HEK293 (cell line): Measurements from ENCODE around the gene SCN4A.

ENCODE experiments used
- CTCF ChIA-PET: fragments of 350-600 bp; formaldehyde crosslinking; extraction: SDS; loops from one replicate; lab custom pipeline; 2021; ENCODE audit warnings: antibody characterized with exemption; lab: Yijun Ruan, JAX
- POLR2A ChIA-PET: fragments of 300-600 bp; formaldehyde crosslinking; extraction: SDS; loops from one replicate; lab custom pipeline; 2020; ENCODE audit warnings: antibody characterized with exemption, inconsistent platforms; lab: Yijun Ruan, JAX
- H3K27ac ChIP-seq: fragments of 200-500 bp; sonication (Bioruptor generic); 2 replicates; pipeline ENCODE4 v1.5.1; 2014; ENCODE audit warnings: low read depth, low read length, control low read depth, inconsistent platforms; ENCODE audit errors: extremely low read depth
- H3K36me3 ChIP-seq, 2 experiments: fragments of 200-500 bp in 1 of 2; sonication (Bioruptor generic) in 1 of 2; 1 replicate in 1 of 2; 2 replicates in 1 of 2; pipeline ENCODE4 v1.5.1; 2014 to 2017; ENCODE audit warnings: inconsistent platforms in 2 of 2, low read length in 2 of 2; ENCODE audit not compliant: control insufficient read depth in 2 of 2, insufficient read depth in 1 of 2
- H3K4me1 ChIP-seq: fragments of 200-500 bp; sonication (Bioruptor generic); 2 replicates; pipeline ENCODE4 v1.5.1; 2014; ENCODE audit warnings: mild to moderate bottlenecking, low read length, inconsistent platforms; ENCODE audit not compliant: control insufficient read depth, insufficient read depth
- H3K4me3 ChIP-seq: 2 replicates; pipeline ENCODE4 v1.5.1; 2011; ENCODE audit warnings: low read depth, mild to moderate bottlenecking, control low read depth, low read length, moderate library complexity
- H3K9me3 ChIP-seq: fragments of 200-500 bp; sonication (Bioruptor generic); 2 replicates; pipeline ENCODE4 v1.5.1; 2014; ENCODE audit warnings: low read depth, low read length, inconsistent platforms; ENCODE audit not compliant: control insufficient read depth, insufficient read depth
- BCL11B ChIP-seq: fragments of 450-650 bp; formaldehyde crosslinking; IDR thresholded peaks from 2 replicates; pipeline ENCODE4 v1.5.1; 2016; ENCODE audit warnings: low read depth, missing biosample characterization, missing genetic modification characterization
- GLIS1 ChIP-seq: fragments of 450-650 bp; formaldehyde crosslinking; IDR thresholded peaks from 2 replicates; pipeline ENCODE4 v1.5.1; 2016; ENCODE audit warnings: missing biosample characterization, missing genetic modification characterization
- GLIS2 ChIP-seq: fragments of 450-650 bp; formaldehyde crosslinking; IDR thresholded peaks from 2 replicates; pipeline ENCODE4 v1.5.1; 2016; ENCODE audit warnings: missing biosample characterization, missing genetic modification characterization
- OSR2 ChIP-seq: fragments of 450-650 bp; formaldehyde crosslinking; IDR thresholded peaks from 2 replicates; pipeline ENCODE4 v1.5.1; 2016; ENCODE audit warnings: missing biosample characterization, missing genetic modification characterization
- OVOL3 ChIP-seq: fragments of 450-650 bp; formaldehyde crosslinking; IDR thresholded peaks from 2 replicates; pipeline ENCODE4 v1.5.1; 2016; ENCODE audit warnings: missing biosample characterization, missing genetic modification characterization
- SCRT2 ChIP-seq: fragments of 450-650 bp; formaldehyde crosslinking; IDR thresholded peaks from 2 replicates; pipeline ENCODE4 v1.5.1; 2016; ENCODE audit warnings: missing biosample characterization, missing genetic modification characterization
- ZFP37 ChIP-seq: fragments of 450-650 bp; formaldehyde crosslinking; IDR thresholded peaks from 2 replicates; pipeline ENCODE4 v1.5.1; 2016; ENCODE audit warnings: missing biosample characterization, missing genetic modification characterization
- ZNF175 ChIP-seq: fragments of 450-650 bp; formaldehyde crosslinking; IDR thresholded peaks from 2 replicates; pipeline ENCODE4 v1.5.1; 2016; ENCODE audit warnings: missing biosample characterization, missing genetic modification characterization
- ZNF350 ChIP-seq: fragments of 450-650 bp; formaldehyde crosslinking; IDR thresholded peaks from 2 replicates; pipeline ENCODE4 v1.5.0; 2017; ENCODE audit warnings: missing biosample characterization, mild to moderate bottlenecking, missing genetic modification characterization
- ZNF426 ChIP-seq: fragments of 450-650 bp; formaldehyde crosslinking; IDR thresholded peaks from 2 replicates; pipeline ENCODE4 v1.5.1; 2017; ENCODE audit warnings: missing biosample characterization, missing genetic modification characterization, mild to moderate bottlenecking, inconsistent platforms, moderate library complexity
- ZNF558 ChIP-seq: fragments of 450-650 bp; formaldehyde crosslinking; IDR thresholded peaks from 2 replicates; pipeline ENCODE4 v1.5.1; 2016; ENCODE audit warnings: missing biosample characterization, missing genetic modification characterization
- ZNF621 ChIP-seq: fragments of 450-650 bp; formaldehyde crosslinking; IDR thresholded peaks from 2 replicates; pipeline ENCODE4 v1.5.1; 2017; ENCODE audit warnings: missing biosample characterization, missing genetic modification characterization
- ZNF654 ChIP-seq: fragments of 450-650 bp; formaldehyde crosslinking; IDR thresholded peaks from 2 replicates; pipeline ENCODE4 v1.5.1; 2016; ENCODE audit warnings: low read depth, missing biosample characterization, missing genetic modification characterization
- ZSCAN16 ChIP-seq: fragments of 450-650 bp; formaldehyde crosslinking; IDR thresholded peaks from 2 replicates; pipeline ENCODE4 v1.5.1; 2016; ENCODE audit warnings: missing biosample characterization, missing genetic modification characterization
- TF ChIP-seq, protein P1 (sequence below): fragments of 450-650 bp; formaldehyde crosslinking; IDR thresholded peaks from 2 replicates; pipeline ENCODE4 v1.5.1; 2016; ENCODE audit warnings: missing biosample characterization, missing genetic modification characterization
- TF ChIP-seq, protein P2 (sequence below): fragments of 450-650 bp; formaldehyde crosslinking; IDR thresholded peaks from 2 replicates; pipeline ENCODE4 v1.5.1; 2016; ENCODE audit warnings: missing biosample characterization, missing genetic modification characterization
- TF ChIP-seq, protein P3 (sequence below): fragments of 450-650 bp; formaldehyde crosslinking; IDR thresholded peaks from 2 replicates; pipeline ENCODE4 v1.5.1; 2016; ENCODE audit warnings: missing biosample characterization, missing genetic modification characterization, borderline replicate concordance
- TF ChIP-seq, protein P4 (sequence below): fragments of 450-650 bp; formaldehyde crosslinking; IDR thresholded peaks from 2 replicates; pipeline ENCODE4 v1.5.1; 2016; ENCODE audit warnings: missing biosample characterization, missing genetic modification characterization
- TF ChIP-seq, protein P5 (sequence below): fragments of 450-650 bp; formaldehyde crosslinking; IDR thresholded peaks from 2 replicates; pipeline ENCODE4 v1.5.1; 2016; ENCODE audit warnings: missing biosample characterization, missing genetic modification characterization
- TF ChIP-seq, protein P6 (sequence below): fragments of 450-650 bp; formaldehyde crosslinking; optimal IDR thresholded peaks from 2 replicates; pipeline ENCODE3; 2016; ENCODE audit warnings: missing biosample characterization, mild to moderate bottlenecking, missing genetic modification characterization

Gene SCN4A

DNA sequence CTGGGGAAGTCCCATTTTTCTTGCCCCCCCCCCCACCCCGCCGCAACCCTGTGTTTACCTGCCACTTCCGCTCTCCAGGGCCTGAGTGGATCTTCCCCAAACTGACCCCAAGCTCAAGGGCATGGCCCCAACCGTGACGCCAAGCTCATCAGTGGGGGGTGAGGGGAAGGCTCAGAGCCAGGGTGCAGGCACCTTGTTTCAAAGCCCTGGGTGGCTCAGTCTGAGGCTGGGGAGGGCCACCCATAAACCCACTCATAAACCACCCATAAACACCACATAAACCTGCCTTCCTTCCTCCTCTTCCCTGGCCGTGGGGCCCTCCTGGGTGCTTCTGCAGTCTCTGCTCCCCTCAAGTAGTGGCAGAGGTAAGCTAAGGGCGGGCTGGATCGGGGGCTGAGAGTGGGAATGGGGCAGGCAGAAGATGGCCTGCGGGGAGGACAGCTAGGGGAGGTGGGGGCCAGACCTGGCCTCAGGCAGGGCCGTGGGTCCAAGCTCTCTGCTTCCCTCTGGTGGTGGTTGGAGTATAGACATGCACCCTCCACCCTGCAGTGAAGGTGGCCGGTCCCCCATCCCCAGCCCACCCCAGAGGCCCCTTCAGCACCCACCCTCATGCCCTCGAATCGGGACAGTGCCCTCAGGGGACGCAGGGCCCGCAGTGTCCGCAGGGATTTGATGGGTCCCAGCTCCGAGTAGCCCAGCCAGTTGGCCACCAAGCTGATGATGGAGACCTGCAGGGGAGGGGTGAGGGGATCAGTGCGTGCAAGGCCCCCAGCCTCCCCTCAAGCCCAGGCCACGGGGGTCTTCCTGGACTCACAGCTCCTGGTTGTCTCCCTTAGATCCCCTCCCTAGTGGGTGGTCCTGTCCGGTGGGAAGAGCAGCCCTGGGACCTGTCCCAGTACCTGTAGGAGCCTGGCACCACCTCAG, 26.0 kb downstream of the SCN4A start:
- Histone ChIP-seq H3K36me3 (no peaks in the 10 kb centered on the region), H3K4me1 (no peaks in the 10 kb centered on the region), H3K9me3 (no peaks in the 10 kb centered on the region), H3K4me3 (no peak overlapping the region), H3K27ac (no peak overlapping the region)
- CTCF ChIA-PET, result interaction anchor here (0.6 to 2.9 kb wide), 32 partner anchors 8 to 519 kb away, joined by 3 to 34 read pairs (median 5); partner anchors contain the start of genes CSHL1, ERN1 and GH1
- TF ChIP-seq ZNF621 (tag by site-specific recombination) (no peak), ZNF558 (tag by site-specific recombination) (no peak), GLIS1 (tag by site-specific recombination) (peak; percentile 70), ZNF654 (tag by site-specific recombination) (0 out of 2 replicates have a peak, but pooled peaks have one; percentile 10), GLIS2 (tag by site-specific recombination) (peak; percentile 78), SCRT2 (tag by site-specific recombination) (peak; percentile 62)
- TF ChIP-seq, protein P1, sequence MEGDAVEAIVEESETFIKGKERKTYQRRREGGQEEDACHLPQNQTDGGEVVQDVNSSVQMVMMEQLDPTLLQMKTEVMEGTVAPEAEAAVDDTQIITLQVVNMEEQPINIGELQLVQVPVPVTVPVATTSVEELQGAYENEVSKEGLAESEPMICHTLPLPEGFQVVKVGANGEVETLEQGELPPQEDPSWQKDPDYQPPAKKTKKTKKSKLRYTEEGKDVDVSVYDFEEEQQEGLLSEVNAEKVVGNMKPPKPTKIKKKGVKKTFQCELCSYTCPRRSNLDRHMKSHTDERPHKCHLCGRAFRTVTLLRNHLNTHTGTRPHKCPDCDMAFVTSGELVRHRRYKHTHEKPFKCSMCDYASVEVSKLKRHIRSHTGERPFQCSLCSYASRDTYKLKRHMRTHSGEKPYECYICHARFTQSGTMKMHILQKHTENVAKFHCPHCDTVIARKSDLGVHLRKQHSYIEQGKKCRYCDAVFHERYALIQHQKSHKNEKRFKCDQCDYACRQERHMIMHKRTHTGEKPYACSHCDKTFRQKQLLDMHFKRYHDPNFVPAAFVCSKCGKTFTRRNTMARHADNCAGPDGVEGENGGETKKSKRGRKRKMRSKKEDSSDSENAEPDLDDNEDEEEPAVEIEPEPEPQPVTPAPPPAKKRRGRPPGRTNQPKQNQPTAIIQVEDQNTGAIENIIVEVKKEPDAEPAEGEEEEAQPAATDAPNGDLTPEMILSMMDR (tag by site-specific recombination), result peak; percentile 53; the same call in 1 of the 2 replicates
- TF ChIP-seq, protein P2, sequence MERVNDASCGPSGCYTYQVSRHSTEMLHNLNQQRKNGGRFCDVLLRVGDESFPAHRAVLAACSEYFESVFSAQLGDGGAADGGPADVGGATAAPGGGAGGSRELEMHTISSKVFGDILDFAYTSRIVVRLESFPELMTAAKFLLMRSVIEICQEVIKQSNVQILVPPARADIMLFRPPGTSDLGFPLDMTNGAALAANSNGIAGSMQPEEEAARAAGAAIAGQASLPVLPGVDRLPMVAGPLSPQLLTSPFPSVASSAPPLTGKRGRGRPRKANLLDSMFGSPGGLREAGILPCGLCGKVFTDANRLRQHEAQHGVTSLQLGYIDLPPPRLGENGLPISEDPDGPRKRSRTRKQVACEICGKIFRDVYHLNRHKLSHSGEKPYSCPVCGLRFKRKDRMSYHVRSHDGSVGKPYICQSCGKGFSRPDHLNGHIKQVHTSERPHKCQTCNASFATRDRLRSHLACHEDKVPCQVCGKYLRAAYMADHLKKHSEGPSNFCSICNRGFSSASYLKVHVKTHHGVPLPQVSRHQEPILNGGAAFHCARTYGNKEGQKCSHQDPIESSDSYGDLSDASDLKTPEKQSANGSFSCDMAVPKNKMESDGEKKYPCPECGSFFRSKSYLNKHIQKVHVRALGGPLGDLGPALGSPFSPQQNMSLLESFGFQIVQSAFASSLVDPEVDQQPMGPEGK (tag by site-specific recombination), result peak; percentile 74
- POLR2A ChIA-PET, result interaction anchor here (0.6 kb wide), 2 partner anchors 91 to 619 kb away, joined by 3 read pairs; no protein-coding TSS in a partner anchor

DNA sequence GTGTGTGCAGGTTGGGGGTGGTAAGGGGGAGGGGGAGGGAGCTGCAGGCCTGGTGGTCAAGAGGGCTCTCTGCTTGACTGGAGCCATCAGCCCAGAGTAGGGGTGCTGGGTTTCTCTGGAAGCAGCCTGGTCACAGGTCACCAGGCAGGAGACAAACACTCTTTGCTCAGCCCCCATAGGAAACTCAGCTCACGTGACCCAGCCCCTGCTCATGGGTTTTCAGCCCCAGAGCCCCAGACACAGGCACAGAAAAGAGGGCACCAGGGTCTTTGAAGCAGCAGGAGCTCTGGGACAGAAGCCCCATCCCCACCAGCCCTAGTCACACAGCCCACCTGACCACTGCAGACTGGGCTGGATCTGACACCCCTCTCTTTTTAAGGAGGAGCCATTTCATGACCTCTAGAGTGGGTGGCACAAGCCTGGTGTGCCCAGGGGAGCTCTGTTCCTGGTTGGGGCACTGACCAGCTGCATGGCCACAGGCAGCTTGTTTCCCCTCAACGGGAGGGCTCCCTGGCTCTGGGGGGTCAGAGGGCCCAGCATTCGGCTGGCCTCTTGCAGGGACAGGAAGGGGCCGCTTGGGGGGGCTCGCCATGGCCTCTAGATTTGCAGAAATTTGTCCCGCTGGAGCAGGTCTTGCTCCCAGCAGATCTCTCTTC, 26.8 kb downstream of the SCN4A start:
- TF ChIP-seq ZNF350 (tag by site-specific recombination) (no peak), OSR2 (no peak), OVOL3 (no peak), ZNF426 (tag by site-specific recombination) (no peak), ZNF175 (tag by site-specific recombination) (no peak), BCL11B (tag by site-specific recombination) (no peak), ZSCAN16 (tag by site-specific recombination) (no peak), ZFP37 (no peak)
- TF ChIP-seq, protein P3, sequence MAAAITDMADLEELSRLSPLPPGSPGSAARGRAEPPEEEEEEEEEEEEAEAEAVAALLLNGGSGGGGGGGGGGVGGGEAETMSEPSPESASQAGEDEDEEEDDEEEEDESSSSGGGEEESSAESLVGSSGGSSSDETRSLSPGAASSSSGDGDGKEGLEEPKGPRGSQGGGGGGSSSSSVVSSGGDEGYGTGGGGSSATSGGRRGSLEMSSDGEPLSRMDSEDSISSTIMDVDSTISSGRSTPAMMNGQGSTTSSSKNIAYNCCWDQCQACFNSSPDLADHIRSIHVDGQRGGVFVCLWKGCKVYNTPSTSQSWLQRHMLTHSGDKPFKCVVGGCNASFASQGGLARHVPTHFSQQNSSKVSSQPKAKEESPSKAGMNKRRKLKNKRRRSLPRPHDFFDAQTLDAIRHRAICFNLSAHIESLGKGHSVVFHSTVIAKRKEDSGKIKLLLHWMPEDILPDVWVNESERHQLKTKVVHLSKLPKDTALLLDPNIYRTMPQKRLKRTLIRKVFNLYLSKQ (tag by site-specific recombination), result no peak
- TF ChIP-seq, protein P4, sequence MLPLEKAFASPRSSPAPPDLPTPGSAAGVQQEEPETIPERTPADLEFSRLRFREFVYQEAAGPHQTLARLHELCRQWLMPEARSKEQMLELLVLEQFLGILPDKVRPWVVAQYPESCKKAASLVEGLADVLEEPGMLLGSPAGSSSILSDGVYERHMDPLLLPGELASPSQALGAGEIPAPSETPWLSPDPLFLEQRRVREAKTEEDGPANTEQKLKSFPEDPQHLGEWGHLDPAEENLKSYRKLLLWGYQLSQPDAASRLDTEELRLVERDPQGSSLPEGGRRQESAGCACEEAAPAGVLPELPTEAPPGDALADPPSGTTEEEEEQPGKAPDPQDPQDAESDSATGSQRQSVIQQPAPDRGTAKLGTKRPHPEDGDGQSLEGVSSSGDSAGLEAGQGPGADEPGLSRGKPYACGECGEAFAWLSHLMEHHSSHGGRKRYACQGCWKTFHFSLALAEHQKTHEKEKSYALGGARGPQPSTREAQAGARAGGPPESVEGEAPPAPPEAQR (tag by site-specific recombination), result no peak
- TF ChIP-seq, protein P5, sequence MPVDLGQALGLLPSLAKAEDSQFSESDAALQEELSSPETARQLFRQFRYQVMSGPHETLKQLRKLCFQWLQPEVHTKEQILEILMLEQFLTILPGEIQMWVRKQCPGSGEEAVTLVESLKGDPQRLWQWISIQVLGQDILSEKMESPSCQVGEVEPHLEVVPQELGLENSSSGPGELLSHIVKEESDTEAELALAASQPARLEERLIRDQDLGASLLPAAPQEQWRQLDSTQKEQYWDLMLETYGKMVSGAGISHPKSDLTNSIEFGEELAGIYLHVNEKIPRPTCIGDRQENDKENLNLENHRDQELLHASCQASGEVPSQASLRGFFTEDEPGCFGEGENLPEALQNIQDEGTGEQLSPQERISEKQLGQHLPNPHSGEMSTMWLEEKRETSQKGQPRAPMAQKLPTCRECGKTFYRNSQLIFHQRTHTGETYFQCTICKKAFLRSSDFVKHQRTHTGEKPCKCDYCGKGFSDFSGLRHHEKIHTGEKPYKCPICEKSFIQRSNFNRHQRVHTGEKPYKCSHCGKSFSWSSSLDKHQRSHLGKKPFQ (tag by site-specific recombination), result no peak
- TF ChIP-seq, protein P6, sequence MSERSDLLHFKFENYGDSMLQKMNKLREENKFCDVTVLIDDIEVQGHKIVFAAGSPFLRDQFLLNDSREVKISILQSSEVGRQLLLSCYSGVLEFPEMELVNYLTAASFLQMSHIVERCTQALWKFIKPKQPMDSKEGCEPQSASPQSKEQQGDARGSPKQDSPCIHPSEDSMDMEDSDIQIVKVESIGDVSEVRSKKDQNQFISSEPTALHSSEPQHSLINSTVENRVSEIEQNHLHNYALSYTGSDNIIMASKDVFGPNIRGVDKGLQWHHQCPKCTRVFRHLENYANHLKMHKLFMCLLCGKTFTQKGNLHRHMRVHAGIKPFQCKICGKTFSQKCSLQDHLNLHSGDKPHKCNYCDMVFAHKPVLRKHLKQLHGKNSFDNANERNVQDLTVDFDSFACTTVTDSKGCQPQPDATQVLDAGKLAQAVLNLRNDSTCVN (tag by site-specific recombination), result no peak
- TF ChIP-seq, all 188 proteins: peak for 0
- Histone ChIP-seq H3K4me1 (no peaks in the 10 kb centered on the region), H3K36me3 (no peaks in the 10 kb centered on the region), H3K4me3 (no peak overlapping the region), H3K27ac (no peak overlapping the region), H3K9me3 (no peaks in the 10 kb centered on the region)
- CTCF ChIA-PET, result interaction anchor here (0.6 to 2.9 kb wide), 30 partner anchors 9 to 518 kb away, joined by 3 to 34 read pairs (median 5); partner anchors contain the start of genes CSHL1, ERN1 and GH1
- POLR2A ChIA-PET, result interaction anchor here (0.6 kb wide), 2 partner anchors 92 to 620 kb away, joined by 3 read pairs; no protein-coding TSS in a partner anchor
